Measurements from ENCODE around the gene ARHGDIA.

GRCh38 chr17:81901167-81902022, 30.3 kb upstream of the ARHGDIA start:
- no peak for TF ChIP-seq CTCF (IDR thresholded peaks at IDR 0.05)
- no peak for TF ChIP-seq POLR2A (IDR thresholded peaks at IDR 0.05)

All from heart left ventricle (tissue), 13 donors.